DND-41 (cell line): ENCODE results near the gene GARIN5B.

Source experiments
- ATAC-seq: fragments of 200-7000 bp; cut with Tn5 transposase; 3 replicates; pipeline ENCODE4 v1.9.1; 2021; ENCODE audit warnings: low read depth; ENCODE audit not compliant: insufficient read depth
- DNase-seq: peaks from one replicate; pipeline ENCODE4 v3.0.0-alpha.2; 2020
- H2AFZ ChIP-seq: 2 replicates; pipeline ENCODE4 v1.6.0; 2012; ENCODE audit warnings: low read depth, low read length
- H3K27ac ChIP-seq: 2 replicates; pipeline ENCODE4 v1.5.1; 2012; ENCODE audit warnings: low read length, inconsistent platforms
- H3K27me3 ChIP-seq: fragments of 200-600 bp; sonication (generic); 2 replicates; pipeline ENCODE4 v1.6.0; 2012; ENCODE audit warnings: low read length, mild to moderate bottlenecking, inconsistent platforms; ENCODE audit not compliant: insufficient read depth, poor library complexity
- H3K36me3 ChIP-seq: 2 replicates; pipeline ENCODE4 v1.5.1; 2012; ENCODE audit warnings: low read length, inconsistent platforms; ENCODE audit not compliant: insufficient read depth
- H3K4me1 ChIP-seq: 2 replicates; pipeline ENCODE4 v1.5.1; 2012; ENCODE audit warnings: mild to moderate bottlenecking, low read length; ENCODE audit not compliant: insufficient read depth
- H3K4me2 ChIP-seq: 2 replicates; pipeline ENCODE4 v1.6.0; 2012; ENCODE audit warnings: mild to moderate bottlenecking, moderate library complexity, low read length, inconsistent platforms; ENCODE audit not compliant: insufficient read depth
- H3K4me3 ChIP-seq, 2 experiments: fragments of 200-600 bp in 1 of 2; shearing (Covaris generic) in 1 of 2; 2 replicates each; pipeline ENCODE4 v1.5.1; 2012 to 2016; ENCODE audit warnings: inconsistent platforms in 2 of 2, low read length in 2 of 2, mild to moderate bottlenecking in 2 of 2, low read depth in 1 of 2, moderate library complexity in 1 of 2
- H3K79me2 ChIP-seq: 2 replicates; pipeline ENCODE4 v1.6.0; 2012; ENCODE audit warnings: low read length, inconsistent platforms; ENCODE audit not compliant: insufficient read depth
- H3K9ac ChIP-seq: 2 replicates; pipeline ENCODE4 v1.6.0; 2012; ENCODE audit warnings: low read depth, mild to moderate bottlenecking, inconsistent platforms, low read length, moderate library complexity
- H3K9me3 ChIP-seq: 2 replicates; pipeline ENCODE4 v1.5.1; 2012; ENCODE audit warnings: low read length, moderate library complexity, mild to moderate bottlenecking, inconsistent platforms; ENCODE audit not compliant: insufficient read depth, severe bottlenecking
- H4K20me1 ChIP-seq: 2 replicates; pipeline ENCODE4 v1.6.0; 2012; ENCODE audit warnings: low read length; ENCODE audit not compliant: insufficient read depth
- CTCF ChIP-seq: IDR thresholded peaks from 2 replicates; pipeline ENCODE4 v1.5.1; 2012; ENCODE audit warnings: borderline replicate concordance, low read length, moderate library complexity, mild to moderate bottlenecking; ENCODE audit not compliant: poor library complexity, severe bottlenecking; ENCODE audit errors: extremely low read depth
- EZH2 ChIP-seq: IDR thresholded peaks from 3 replicates; pipeline ENCODE4 v1.6.1; 2012; ENCODE audit warnings: borderline replicate concordance, low read depth, mild to moderate bottlenecking, moderate library complexity, low read length, inconsistent platforms; ENCODE audit not compliant: severe bottlenecking

GARIN5B gene

GRCh38 chr19:55325172-55325571, 37.9 kb downstream of the GARIN5B start, which contains the start of gene TMEM150B:
TMEM150B (minus strand) TSS chr19:55325341; CDS start chr19:55321036, 4,305 bp downstream.
- TF ChIP-seq EZH2 (no peak), CTCF (no peak)
- no peak within 1 kb of the TSS for H2AFZ ChIP-seq

GRCh38 chr19:55324662-55325061, 38.4 kb downstream of the GARIN5B start:
- H3K4me1 ChIP-seq, result no peaks in the 10 kb centered on the region
- H4K20me1 ChIP-seq, result no peaks in the 10 kb centered on the region
- H3K9me3 ChIP-seq, result no peaks in the 10 kb centered on the region
- ATAC-seq (no peak), DNase-seq (no peak)
- H3K4me2 ChIP-seq, result no peak overlapping the region
- H3K9ac ChIP-seq, result no peak overlapping the region
- no peak overlapping the region for H3K4me3 ChIP-seq
- no peak overlapping the region for H3K27ac ChIP-seq
- H3K79me2 ChIP-seq, result no peaks in the 10 kb centered on the region
- no peak for TF ChIP-seq CTCF
- TF ChIP-seq EZH2, result no peak
- no peaks in the 10 kb centered on the region for H3K27me3 ChIP-seq
- H3K36me3 ChIP-seq, result no peaks in the 10 kb centered on the region
- no peak overlapping the region for H2AFZ ChIP-seq

More at GRCh38 chr19:55325172-55325571, 37.9 kb downstream of the GARIN5B start, which contains the start of gene TMEM150B:
- H3K4me1 ChIP-seq, result no peaks in the 10 kb centered on the region
- H3K4me3 ChIP-seq, result no peak within 1 kb of the TSS
- no peak for ATAC-seq
- no peaks in the 10 kb centered on the region for H3K9me3 ChIP-seq
- no peak for DNase-seq
- H3K79me2 ChIP-seq, result no peaks in the 10 kb centered on the region
- H3K27me3 ChIP-seq, result no peaks in the 10 kb centered on the region
- H3K36me3 ChIP-seq, result no peaks in the 10 kb centered on the region
- no peaks in the 10 kb centered on the region for H4K20me1 ChIP-seq
- no peak within 1 kb of the TSS for H3K9ac ChIP-seq
- H3K4me2 ChIP-seq, result no peak within 1 kb of the TSS
- H3K27ac ChIP-seq, result no peak within 1 kb of the TSS

GRCh38 chr19:55322204-55322885, 40.7 kb downstream of the GARIN5B start:
- H4K20me1 ChIP-seq, result no peaks in the 10 kb centered on the region
- no peaks in the 10 kb centered on the region for H3K4me1 ChIP-seq
- H3K79me2 ChIP-seq, result no peaks in the 10 kb centered on the region

More at GRCh38 chr19:55322204-55322885, 40.7 kb downstream of the GARIN5B start:
- TF ChIP-seq EZH2, result no peak
- no peak for TF ChIP-seq CTCF
- ATAC-seq, result no peak
- Histone ChIP-seq H3K27ac (no peak overlapping the region), H3K36me3 (no peaks in the 10 kb centered on the region), H3K9me3 (no peaks in the 10 kb centered on the region), H3K27me3 (no peaks in the 10 kb centered on the region), H3K9ac (no peak overlapping the region), H3K4me3 (no peak overlapping the region), H2AFZ (no peak overlapping the region; the same call in 1 of the 2 replicates), H3K4me2 (no peak overlapping the region)
- DNase-seq, result no peak
